HepG2 (cell line): ENCODE results near the gene GABBR2. TPM values are rescaled to one million over a fixed set of nuclear protein-coding genes. Genes with fewer than 3 reads are reported as not detected.
A peak's percentile ranks its signal among the peaks of the same experiment; 100 is the strongest.

ENCODE experiments used
- ATAC-seq: fragments of 200-7000 bp; cut with Tn5 transposase; 3 replicates; pipeline ENCODE4 v1.9.1; 2020; ENCODE audit warnings: mild to moderate bottlenecking, moderate library complexity
- BruUV-seq: library from RNA; stranded (reverse); fragments of 400-500 nt; replicated peaks from 2 replicates; lab custom pipeline; 2021; lab: Mats Ljungman, UMichigan
- CTCF ChIA-PET: fragments of 300-600 bp; formaldehyde crosslinking; extraction: SDS; loops from one replicate; lab custom pipeline; 2021; ENCODE audit warnings: low total read pairs, inconsistent platforms, low intra/inter-chr PET ratio; lab: Yijun Ruan, JAX
- POLR2A ChIA-PET: fragments of 350-600 bp; sonication (Branson Sonifier 250); formaldehyde crosslinking; loops from one replicate; lab custom pipeline; 2020; ENCODE audit warnings: antibody characterized with exemption, inconsistent platforms; lab: Yijun Ruan, JAX
- DNase-seq: peaks from one replicate; pipeline ENCODE4 v3.0.0-alpha.2; 2015; ENCODE audit warnings: low spot score
- FAIRE-seq: peaks from 3 replicates; lab custom pipeline; 2011; peaks lifted over from hg19 to GRCh38; lab: Jason Lieb, UNC
- H2AFZ ChIP-seq: one replicate; pipeline ENCODE4 v1.6.1; 2011; ENCODE audit warnings: low read length, inconsistent platforms
- H3K27ac ChIP-seq: fragments of 300-600 bp; 3 replicates; pipeline ENCODE4 v1.8.0; 2011; ENCODE audit warnings: mixed run types, mild to moderate bottlenecking, mixed read lengths, low read length, inconsistent platforms; ENCODE audit not compliant: insufficient read depth; ENCODE audit errors: extremely low read length
- H3K27me3 ChIP-seq, 2 experiments: fragments of 200-600 bp in 1 of 2; 2 replicates in 1 of 2; 3 replicates in 1 of 2; pipeline versions ENCODE4 v1.6.0 to v1.8.0; 2011; ENCODE audit warnings: low read length in 2 of 2, mild to moderate bottlenecking in 2 of 2, moderate library complexity in 2 of 2, inconsistent platforms in 1 of 2; ENCODE audit not compliant: insufficient read depth in 2 of 2, control insufficient read depth in 1 of 2
- H3K36me3 ChIP-seq, 2 experiments: fragments of 200-600 bp in 1 of 2; replicated peaks in 1 of 2; 2 replicates in 1 of 2; 3 replicates in 1 of 2; pipeline versions ENCODE4 v1.5.1 to v1.8.0; 2011; ENCODE audit warnings: low read length in 2 of 2, inconsistent platforms in 1 of 2; ENCODE audit not compliant: insufficient read depth in 2 of 2, control insufficient read depth in 1 of 2
- H3K4me1 ChIP-seq: 2 replicates; pipeline ENCODE4 v1.5.1; 2012; ENCODE audit warnings: low read length, inconsistent platforms; ENCODE audit not compliant: insufficient read depth
- H3K4me2 ChIP-seq: 2 replicates; pipeline ENCODE4 v1.6.0; 2011; ENCODE audit warnings: low read depth, low read length, inconsistent platforms
- H3K4me3 ChIP-seq, 3 experiments: fragments of 200-600 bp in 1 of 3; sonication (generic), shearing (Covaris generic) in 1 of 3; replicated peaks in 1 of 3; 2 replicates each; pipeline ENCODE4 v1.5.1; 2011 to 2016; ENCODE audit warnings: low read length in 3 of 3, inconsistent platforms in 2 of 3, low read depth in 2 of 3, mild to moderate bottlenecking in 2 of 3, control low read depth in 1 of 3, mixed read lengths in 1 of 3; ENCODE audit not compliant: insufficient read depth in 1 of 3
- H3K79me2 ChIP-seq: one replicate; pipeline ENCODE4 v1.6.1; 2011; ENCODE audit warnings: low read length, inconsistent platforms; ENCODE audit not compliant: insufficient read depth
- H3K9ac ChIP-seq: 2 replicates; pipeline ENCODE4 v1.6.0; 2011; ENCODE audit warnings: mild to moderate bottlenecking, low read depth, low read length, inconsistent platforms; ENCODE audit not compliant: insufficient read depth
- H3K9me3 ChIP-seq: 2 replicates; pipeline ENCODE4 v1.5.1; 2012; ENCODE audit warnings: mild to moderate bottlenecking, low read length
- H4K20me1 ChIP-seq: 2 replicates; pipeline ENCODE4 v1.6.0; 2011; ENCODE audit warnings: inconsistent platforms, mild to moderate bottlenecking, low read length, moderate library complexity; ENCODE audit not compliant: insufficient read depth
- MEIS1 ChIP-seq: sonication (generic); formaldehyde crosslinking; IDR thresholded peaks from 2 replicates; pipeline ENCODE4 v1.9.0; 2021; ENCODE audit warnings: mild to moderate bottlenecking, missing genetic modification reagents, moderate library complexity, borderline replicate concordance
- PHF8 ChIP-seq: sonication (generic); formaldehyde crosslinking; IDR thresholded peaks from 2 replicates; pipeline ENCODE4 v1.5.0; 2020; ENCODE audit warnings: missing genetic modification reagents
- ZBED4 ChIP-seq: sonication (generic); formaldehyde crosslinking; IDR thresholded peaks from 2 replicates; pipeline ENCODE4 v1.4.0; 2020; ENCODE audit warnings: missing genetic modification reagents, borderline replicate concordance
- ZNF629 ChIP-seq: sonication (generic); formaldehyde crosslinking; conservative IDR thresholded peaks from 2 replicates; pipeline ENCODE4 v1.5.0; 2020; ENCODE audit warnings: missing genetic modification reagents
- WGBS: methylation state at CpG from one replicate; pipeline ENCODE4 v1.1.6; 2017; ENCODE audit warnings: low lambda C conversion rate; 5-methylcytosine and 5-hydroxymethylcytosine counted together
- in situ Hi-C: cut with HindIII; loops from 2 replicates; pipeline ENCODE4 v1.10.0; 2017; ENCODE audit warnings: low pct_unique_long_range_greater_than_20kb; ENCODE audit not compliant: extremely low pct_ligation_motif_present
- intact Hi-C: fragments of 100-400 bp; cut with micrococcal nuclease; formaldehyde crosslinking; loops from one replicate; pipeline ENCODE4 v1.10.0; 2022; ENCODE audit not compliant: unreplicated experiment
- polyA plus RNA-seq, 8 experiments: library from polyadenylated mRNA; depleted of rRNA in 3 of 8; stranded (reverse) in 7 of 8; unstranded in 1 of 8; fragments of >200 nt; fragmentation: Illumina TruSeq in 4 of 8; extraction: Trizol in 4 of 8; gene quantifications; 2 replicates each; pipeline versions ENCODE4 v1.2.1 to v1.2.3, GENCODE V29; 2011 to 2016; ENCODE audit warnings: low read depth in 4 of 8, missing spikeins in 1 of 8, mixed read lengths in 1 of 8; ENCODE audit not compliant: insufficient read depth in 1 of 8
- total RNA-seq, 5 experiments: library from RNA; depleted of rRNA; stranded (reverse); fragments of >200 nt; fragmentation: Illumina TruSeq; extraction: Trizol; gene quantifications; 2 replicates each; pipeline ENCODE4 v1.2.3, GENCODE V29; 2016; ENCODE audit warnings: low read depth in 1 of 5
- TF ChIP-seq, protein P1 (sequence below): sonication (generic); formaldehyde crosslinking; IDR thresholded peaks from 2 replicates; pipeline ENCODE4 v1.5.0; 2020; ENCODE audit warnings: missing genetic modification reagents
- TF ChIP-seq, protein P2 (sequence below): sonication (generic); formaldehyde crosslinking; conservative IDR thresholded peaks from 2 replicates; pipeline ENCODE4 v1.4.0; 2020; ENCODE audit warnings: missing genetic modification reagents

The GABBR2 gene
- total and polyA plus RNA-seq, 2 of the 13 experiments (the other 11 are each of a cell fraction or from before 2014, with no cell fraction given): 0.02 TPM; not detected in 1

- TF ChIP-seq, protein P1, sequence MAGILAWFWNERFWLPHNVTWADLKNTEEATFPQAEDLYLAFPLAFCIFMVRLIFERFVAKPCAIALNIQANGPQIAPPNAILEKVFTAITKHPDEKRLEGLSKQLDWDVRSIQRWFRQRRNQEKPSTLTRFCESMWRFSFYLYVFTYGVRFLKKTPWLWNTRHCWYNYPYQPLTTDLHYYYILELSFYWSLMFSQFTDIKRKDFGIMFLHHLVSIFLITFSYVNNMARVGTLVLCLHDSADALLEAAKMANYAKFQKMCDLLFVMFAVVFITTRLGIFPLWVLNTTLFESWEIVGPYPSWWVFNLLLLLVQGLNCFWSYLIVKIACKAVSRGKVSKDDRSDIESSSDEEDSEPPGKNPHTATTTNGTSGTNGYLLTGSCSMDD (CRISPR knock-in tag): no peak
- no peak for TF ChIP-seq PHF8 (CRISPR knock-in tag)
- TF ChIP-seq ZBED4: no peak
- TF ChIP-seq, protein P2, sequence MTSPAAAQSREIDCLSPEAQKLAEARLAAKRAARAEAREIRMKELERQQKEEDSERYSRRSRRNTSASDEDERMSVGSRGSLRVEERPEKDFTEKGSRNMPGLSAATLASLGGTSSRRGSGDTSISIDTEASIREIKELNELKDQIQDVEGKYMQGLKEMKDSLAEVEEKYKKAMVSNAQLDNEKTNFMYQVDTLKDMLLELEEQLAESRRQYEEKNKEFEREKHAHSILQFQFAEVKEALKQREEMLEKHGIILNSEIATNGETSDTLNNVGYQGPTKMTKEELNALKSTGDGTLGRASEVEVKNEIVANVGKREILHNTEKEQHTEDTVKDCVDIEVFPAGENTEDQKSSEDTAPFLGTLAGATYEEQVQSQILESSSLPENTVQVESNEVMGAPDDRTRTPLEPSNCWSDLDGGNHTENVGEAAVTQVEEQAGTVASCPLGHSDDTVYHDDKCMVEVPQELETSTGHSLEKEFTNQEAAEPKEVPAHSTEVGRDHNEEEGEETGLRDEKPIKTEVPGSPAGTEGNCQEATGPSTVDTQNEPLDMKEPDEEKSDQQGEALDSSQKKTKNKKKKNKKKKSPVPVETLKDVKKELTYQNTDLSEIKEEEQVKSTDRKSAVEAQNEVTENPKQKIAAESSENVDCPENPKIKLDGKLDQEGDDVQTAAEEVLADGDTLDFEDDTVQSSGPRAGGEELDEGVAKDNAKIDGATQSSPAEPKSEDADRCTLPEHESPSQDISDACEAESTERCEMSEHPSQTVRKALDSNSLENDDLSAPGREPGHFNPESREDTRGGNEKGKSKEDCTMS (CRISPR knock-in tag): no peak
- TF ChIP-seq, all 625 proteins: peak for 0
Measured at GRCh38 chr9:98692392-98692791, 16.3 kb downstream of the GABBR2 start (continued).

GRCh38 chr9:98691890-98692289, 16.8 kb downstream of the GABBR2 start:
- ATAC-seq: no peak
- ChIA-PET CTCF (no interaction called here), POLR2A (no interaction called here)
- H3K27ac ChIP-seq: no peak overlapping the region
- TF ChIP-seq ZNF629 (CRISPR knock-in tag): peak; percentile 59
- TF ChIP-seq MEIS1 (CRISPR knock-in tag): no peak
- H3K9ac ChIP-seq: no peak overlapping the region
- FAIRE-seq: no peak
- no peaks in the 10 kb centered on the region for H3K36me3 ChIP-seq
- H3K4me2 ChIP-seq: no peak overlapping the region
- no peaks in the 10 kb centered on the region for H3K79me2 ChIP-seq
- no peaks in the 10 kb centered on the region for H3K4me1 ChIP-seq
- in situ Hi-C loops (no loop called here), intact Hi-C loops (no loop called here)
- no TSS peak for BruUV-seq
- H2AFZ ChIP-seq: no peak overlapping the region
- H4K20me1 ChIP-seq: no peaks in the 10 kb centered on the region
- peaks cover 0 to 18% of the 10 kb centered on the region in 2 experiments; a peak in 3 of 5 replicates for H3K27me3 ChIP-seq
- WGBS: 86% methylated on average over 1 of the region's 3 CpGs
- no peak for DNase-seq
- H3K9me3 ChIP-seq: no peaks in the 10 kb centered on the region
- H3K4me3 ChIP-seq: no peak overlapping the region
